ENCODE measurements around the gene HDAC6. TPM values are rescaled to one million over a fixed set of nuclear protein-coding genes. Genes with fewer than 3 reads are reported as not detected.

The HDAC6 gene
- total and polyA plus RNA-seq, 2 of the 13 experiments (the other 11 are each of a cell fraction or from before 2014, with no cell fraction given), result 80.4 to 93.6 TPM

DNA sequence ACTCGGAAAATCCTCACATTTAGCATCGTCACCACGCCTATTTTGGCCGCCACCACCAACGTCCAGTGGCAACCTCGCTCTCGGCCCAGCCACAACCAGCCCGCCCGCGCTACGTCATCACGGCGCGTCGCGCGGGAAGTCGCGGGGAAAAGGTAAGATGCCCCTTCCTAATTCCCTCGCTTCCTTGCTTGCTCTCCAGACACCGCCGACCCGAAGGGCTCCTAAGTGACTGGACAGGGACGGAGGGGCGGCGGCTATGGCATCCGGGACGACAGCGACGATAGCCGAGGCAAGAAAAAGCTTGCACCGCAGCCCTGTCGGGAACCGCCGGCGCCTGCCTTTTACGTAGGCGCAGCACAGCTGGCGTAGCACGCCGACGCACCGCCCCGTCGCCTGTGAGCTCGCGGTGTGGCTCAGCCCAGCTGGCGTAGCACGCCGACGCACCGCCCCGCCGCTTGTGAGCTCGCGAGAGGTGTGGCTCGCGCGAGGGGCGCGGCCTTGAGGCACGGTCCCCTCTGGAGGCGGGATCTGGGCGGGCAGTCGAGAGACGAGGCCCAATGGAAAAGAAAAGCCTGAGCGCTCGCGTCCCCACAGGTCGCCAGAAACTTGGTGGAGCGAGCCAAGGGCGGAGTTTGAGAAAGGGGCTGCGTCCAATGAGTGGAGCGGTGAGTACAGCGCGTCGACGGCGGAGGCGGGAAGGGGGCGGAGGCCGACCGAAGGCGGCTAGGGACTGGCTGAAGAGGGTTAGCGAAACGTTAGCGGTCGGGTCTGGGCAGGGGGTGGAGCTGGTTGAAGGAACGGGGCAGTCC is at the start of gene HDAC6 (continued):
- peak; percentile 68; the same call in 1 of the 2 replicates for TF ChIP-seq ZFP91 (CRISPR knock-in tag; IDR thresholded peaks at IDR 0.05; ENCODE audit: borderline replicate concordance)
- no peak for TF ChIP-seq ZNF597 (CRISPR knock-in tag; IDR thresholded peaks at IDR 0.05)
- TF ChIP-seq MEIS1 (CRISPR knock-in tag; IDR thresholded peaks at IDR 0.05; ENCODE audit: borderline replicate concordance), result no peak
- TF ChIP-seq FIP1L1 (IDR thresholded peaks at IDR 0.05; ENCODE audit: borderline replicate concordance, insufficient read depth, low read depth, low read length), result no peak
- peak; percentile 98 for TF ChIP-seq GATAD1 (CRISPR knock-in tag; IDR thresholded peaks at IDR 0.05)
- no peak for TF ChIP-seq ZC3H13 (CRISPR knock-in tag; IDR thresholded peaks at IDR 0.05)
- TF ChIP-seq, protein P1, sequence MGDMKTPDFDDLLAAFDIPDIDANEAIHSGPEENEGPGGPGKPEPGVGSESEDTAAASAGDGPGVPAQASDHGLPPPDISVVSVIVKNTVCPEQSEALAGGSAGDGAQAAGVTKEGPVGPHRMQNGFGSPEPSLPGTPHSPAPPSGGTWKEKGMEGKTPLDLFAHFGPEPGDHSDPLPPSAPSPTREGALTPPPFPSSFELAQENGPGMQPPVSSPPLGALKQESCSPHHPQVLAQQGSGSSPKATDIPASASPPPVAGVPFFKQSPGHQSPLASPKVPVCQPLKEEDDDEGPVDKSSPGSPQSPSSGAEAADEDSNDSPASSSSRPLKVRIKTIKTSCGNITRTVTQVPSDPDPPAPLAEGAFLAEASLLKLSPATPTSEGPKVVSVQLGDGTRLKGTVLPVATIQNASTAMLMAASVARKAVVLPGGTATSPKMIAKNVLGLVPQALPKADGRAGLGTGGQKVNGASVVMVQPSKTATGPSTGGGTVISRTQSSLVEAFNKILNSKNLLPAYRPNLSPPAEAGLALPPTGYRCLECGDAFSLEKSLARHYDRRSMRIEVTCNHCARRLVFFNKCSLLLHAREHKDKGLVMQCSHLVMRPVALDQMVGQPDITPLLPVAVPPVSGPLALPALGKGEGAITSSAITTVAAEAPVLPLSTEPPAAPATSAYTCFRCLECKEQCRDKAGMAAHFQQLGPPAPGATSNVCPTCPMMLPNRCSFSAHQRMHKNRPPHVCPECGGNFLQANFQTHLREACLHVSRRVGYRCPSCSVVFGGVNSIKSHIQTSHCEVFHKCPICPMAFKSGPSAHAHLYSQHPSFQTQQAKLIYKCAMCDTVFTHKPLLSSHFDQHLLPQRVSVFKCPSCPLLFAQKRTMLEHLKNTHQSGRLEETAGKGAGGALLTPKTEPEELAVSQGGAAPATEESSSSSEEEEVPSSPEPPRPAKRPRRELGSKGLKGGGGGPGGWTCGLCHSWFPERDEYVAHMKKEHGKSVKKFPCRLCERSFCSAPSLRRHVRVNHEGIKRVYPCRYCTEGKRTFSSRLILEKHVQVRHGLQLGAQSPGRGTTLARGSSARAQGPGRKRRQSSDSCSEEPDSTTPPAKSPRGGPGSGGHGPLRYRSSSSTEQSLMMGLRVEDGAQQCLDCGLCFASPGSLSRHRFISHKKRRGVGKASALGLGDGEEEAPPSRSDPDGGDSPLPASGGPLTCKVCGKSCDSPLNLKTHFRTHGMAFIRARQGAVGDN (CRISPR knock-in tag; IDR thresholded peaks at IDR 0.05), result peak; percentile 71
- TF ChIP-seq DRAP1 (CRISPR knock-in tag; IDR thresholded peaks at IDR 0.05), result peak; percentile 66
- TF ChIP-seq ATF4 (CRISPR knock-in tag; IDR thresholded peaks at IDR 0.05), result 0 out of 4 replicates have a peak, but pooled peaks of 1 of the 2 experiments have one; percentile 32
- TF ChIP-seq PHF21A (CRISPR knock-in tag; IDR thresholded peaks at IDR 0.05), result peak; percentile 67; the same call in 1 of the 2 replicates
- TF ChIP-seq YEATS2 (CRISPR knock-in tag; IDR thresholded peaks at IDR 0.05; ENCODE audit: borderline replicate concordance), result peak; percentile 69
- no peak for TF ChIP-seq PTBP1 (IDR thresholded peaks at IDR 0.05; ENCODE audit: low read depth, low read length, poor library complexity, severe bottlenecking)
- TF ChIP-seq SP2 (CRISPR knock-in tag; IDR thresholded peaks at IDR 0.05), result peak; percentile 85
- TF ChIP-seq, protein P2, sequence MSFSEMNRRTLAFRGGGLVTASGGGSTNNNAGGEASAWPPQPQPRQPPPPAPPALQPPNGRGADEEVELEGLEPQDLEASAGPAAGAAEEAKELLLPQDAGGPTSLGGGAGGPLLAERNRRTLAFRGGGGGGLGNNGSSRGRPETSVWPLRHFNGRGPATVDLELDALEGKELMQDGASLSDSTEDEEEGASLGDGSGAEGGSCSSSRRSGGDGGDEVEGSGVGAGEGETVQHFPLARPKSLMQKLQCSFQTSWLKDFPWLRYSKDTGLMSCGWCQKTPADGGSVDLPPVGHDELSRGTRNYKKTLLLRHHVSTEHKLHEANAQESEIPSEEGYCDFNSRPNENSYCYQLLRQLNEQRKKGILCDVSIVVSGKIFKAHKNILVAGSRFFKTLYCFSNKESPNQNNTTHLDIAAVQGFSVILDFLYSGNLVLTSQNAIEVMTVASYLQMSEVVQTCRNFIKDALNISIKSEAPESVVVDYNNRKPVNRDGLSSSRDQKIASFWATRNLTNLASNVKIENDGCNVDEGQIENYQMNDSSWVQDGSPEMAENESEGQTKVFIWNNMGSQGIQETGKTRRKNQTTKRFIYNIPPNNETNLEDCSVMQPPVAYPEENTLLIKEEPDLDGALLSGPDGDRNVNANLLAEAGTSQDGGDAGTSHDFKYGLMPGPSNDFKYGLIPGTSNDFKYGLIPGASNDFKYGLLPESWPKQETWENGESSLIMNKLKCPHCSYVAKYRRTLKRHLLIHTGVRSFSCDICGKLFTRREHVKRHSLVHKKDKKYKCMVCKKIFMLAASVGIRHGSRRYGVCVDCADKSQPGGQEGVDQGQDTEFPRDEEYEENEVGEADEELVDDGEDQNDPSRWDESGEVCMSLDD (CRISPR knock-in tag; IDR thresholded peaks at IDR 0.05; ENCODE audit: borderline replicate concordance), result no peak

All from HepG2 (cell line).